HG03280 (cell line): Measurements from ENCODE around the gene IL31RA.

Source experiments
- ATAC-seq: cut with Tn5 transposase; IDR thresholded peaks from one replicate; pipeline ENCODE4 v1.9.1; 2021; ENCODE audit warnings: mild to moderate bottlenecking, moderate library complexity; ENCODE audit not compliant: unreplicated experiment

IL31RA gene

DNA sequence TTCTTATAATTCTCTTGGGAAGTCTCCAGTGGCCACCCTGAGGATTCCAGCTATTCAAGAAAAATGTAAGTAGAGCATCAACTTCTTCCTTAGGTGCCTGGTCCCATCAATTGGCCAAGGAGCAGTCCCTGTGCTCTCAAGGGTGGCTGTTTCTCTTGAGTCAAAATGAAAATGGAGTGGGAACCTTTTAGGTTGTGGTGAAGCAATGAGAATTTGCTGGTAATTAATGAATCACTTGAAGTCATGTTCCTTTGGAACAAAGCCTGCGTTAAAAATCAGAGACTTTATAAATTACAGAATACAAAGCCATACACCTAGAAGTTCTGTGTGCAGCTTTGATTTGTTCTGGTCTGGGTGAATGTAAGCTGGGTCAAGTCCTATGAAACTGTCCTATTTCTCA is 48.9 kb downstream of the IL31RA start:
- no peak for ATAC-seq

GRCh38 chr5:55900776-55901175 is 49.6 kb downstream of the IL31RA start:
- no peak for ATAC-seq

DNA sequence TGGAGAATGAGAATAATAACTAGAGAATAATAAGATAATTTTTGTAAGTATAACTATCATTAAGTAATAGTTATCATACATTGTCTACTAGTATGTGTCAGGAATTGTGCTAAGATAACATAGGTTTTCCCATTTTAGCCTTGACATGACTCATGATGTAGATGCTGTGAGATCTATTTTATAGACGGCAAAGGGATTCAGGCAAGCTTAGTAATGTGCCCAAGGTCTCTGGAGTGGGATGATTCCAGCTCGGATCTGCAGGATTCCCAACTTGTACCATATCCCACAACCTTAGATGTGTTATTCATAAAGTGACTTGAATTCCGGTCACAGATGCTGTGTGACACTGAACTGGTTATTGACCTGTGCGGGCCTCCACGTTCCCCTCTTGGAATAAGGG is 51.5 kb downstream of the IL31RA start:
- no peak for ATAC-seq

- peak; percentile 83 for ATAC-seq
Observed at GRCh38 chr5:55903121-55903701, 52.1 kb downstream of the IL31RA start.

DNA sequence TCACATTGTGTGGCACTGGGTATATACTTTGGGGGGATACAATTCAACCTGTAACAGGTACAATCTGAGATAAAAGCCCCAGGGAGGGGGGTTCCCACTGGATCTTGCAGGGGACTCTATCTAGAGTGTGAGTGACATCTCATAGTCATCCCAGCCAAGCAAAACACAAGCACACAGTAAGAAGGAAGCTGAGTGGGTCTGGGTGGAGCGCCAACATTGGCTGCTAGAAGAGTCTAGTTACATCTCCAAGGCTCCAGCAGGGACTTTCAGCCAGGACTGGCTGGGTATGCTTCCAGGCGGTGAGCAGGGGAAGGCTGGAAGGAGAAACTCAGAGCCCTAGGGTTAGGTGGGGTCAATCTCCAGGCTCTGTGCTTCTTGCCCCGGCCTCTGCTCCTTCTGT is 53.0 kb downstream of the IL31RA start:
- no peak for ATAC-seq

DNA sequence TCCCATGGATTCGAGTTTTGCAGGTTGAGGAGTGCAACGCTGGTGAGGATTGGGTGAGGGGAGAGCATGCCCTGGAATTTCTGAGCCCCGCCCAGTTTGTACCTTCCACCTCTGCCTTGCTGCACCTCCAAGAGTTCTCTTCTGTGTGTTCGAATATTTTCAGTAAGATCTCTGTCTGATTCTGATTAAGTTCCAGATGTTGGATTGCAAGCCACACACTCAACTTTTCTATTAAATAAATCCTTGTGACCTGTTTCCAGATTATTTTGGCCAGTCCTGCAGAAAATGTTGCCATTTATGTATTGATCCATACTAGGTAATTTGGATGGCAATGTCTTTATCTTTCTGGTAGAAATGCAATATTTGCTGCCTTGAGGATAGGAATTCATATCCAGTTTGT is 54.1 kb downstream of the IL31RA start:
- ATAC-seq: no peak

DNA sequence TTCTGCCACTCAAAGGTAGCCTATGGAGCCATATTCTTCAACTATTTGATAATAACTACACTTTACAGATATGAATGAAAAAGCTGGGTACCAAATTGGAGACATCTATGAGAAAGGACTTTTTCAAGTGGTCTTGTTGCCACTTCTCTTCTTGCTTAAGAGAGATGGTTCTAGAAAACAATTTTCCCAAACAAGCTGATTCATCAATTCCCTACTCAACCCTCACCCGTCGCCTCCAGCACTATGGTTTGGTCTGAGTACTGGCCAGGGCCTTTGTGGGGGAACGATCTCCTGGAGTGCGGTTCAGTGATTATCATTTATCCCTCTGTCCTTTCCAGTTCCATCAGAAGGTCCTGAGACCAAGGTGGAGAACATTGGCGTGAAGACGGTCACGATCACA is 56.8 kb downstream of the IL31RA start:
- ATAC-seq: no peak

GRCh38 chr5:55908804-55909203 is 57.6 kb downstream of the IL31RA start:
- no peak for ATAC-seq

DNA sequence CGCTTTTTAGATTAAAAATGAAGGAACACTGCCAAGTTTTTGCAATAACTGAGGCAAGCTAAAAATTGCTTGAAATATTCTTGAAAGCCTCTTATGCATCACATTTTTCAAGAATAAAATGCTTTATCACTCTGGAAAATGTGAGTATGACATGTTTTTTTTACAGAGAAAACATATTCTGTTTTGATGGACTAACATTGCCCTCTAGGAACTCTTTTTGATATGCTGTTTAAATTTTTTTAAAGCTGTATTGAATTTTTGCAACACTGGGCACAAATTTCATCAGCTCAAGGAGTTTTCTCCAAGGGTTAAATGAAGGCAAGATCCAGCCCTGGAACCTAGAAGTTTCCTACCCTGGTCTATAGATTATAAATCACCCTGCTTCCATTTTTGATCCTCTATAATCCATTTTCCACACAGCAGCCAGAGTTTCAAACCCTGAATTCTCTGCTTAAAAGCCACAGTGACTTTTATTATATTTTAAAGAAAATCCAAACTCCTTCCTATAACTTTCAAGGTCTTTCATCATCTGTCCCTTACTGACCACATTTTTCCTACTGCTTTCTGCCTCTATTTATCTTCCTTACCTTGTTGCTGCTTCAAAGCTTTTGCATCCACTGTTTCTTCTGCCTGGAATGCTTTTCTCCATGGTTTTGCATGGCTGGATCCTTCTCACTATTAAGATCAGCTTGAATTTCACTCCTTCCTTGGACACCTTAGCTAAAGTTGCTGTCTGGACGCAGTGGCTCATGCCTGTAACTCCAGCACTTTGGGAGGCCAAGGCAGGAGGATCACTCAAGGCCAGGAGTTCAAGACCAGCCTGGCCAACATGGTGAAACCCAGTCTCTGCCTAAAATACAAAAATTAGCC is 60.9 kb downstream of the IL31RA start:
- no peak for ATAC-seq

GRCh38 chr5:55913466-55914413 is 62.6 kb downstream of the IL31RA start:
- ATAC-seq: peak; percentile 65

DNA sequence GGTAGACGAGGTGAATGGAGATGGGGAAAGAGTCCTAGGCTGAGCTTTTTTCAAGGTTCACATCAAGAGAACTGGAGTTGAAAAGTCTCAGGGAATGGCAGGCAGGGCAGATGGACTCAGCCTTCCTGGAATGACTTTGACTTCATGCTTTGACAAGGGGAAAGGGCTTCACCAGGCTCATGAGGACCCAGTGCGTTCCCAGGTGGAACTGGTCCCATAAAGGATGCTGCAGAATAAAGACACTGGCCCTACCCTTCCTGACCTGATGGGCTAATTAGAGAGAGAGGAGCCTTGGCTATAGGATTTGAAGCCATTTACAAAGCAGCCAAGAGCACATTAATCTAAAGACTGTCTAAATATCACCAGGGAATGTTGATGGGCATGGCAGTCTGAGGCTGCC is 63.8 kb downstream of the IL31RA start:
- no peak for ATAC-seq

DNA sequence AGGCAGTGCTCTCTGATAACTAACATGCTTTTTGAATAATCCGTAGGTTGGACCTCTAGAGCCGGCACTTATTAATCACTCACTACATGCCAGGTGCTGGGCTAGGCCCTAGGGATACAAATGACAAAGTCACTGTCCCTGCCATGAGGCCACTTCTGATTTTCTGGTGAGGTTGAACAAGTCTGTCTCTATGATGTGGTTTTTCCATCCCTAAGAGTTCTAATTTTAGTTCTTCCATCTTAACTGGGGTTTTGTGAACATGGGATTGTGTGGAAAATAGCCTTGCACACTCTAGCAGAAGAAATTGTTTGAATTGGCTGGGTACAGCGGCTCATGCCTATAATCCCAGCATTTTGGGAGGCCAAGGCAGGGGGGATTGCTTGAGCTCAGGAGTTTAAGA is 64.6 kb downstream of the IL31RA start:
- ATAC-seq: no peak

GRCh38 chr5:55916986-55917385 is 65.8 kb downstream of the IL31RA start:
- ATAC-seq: no peak

DNA sequence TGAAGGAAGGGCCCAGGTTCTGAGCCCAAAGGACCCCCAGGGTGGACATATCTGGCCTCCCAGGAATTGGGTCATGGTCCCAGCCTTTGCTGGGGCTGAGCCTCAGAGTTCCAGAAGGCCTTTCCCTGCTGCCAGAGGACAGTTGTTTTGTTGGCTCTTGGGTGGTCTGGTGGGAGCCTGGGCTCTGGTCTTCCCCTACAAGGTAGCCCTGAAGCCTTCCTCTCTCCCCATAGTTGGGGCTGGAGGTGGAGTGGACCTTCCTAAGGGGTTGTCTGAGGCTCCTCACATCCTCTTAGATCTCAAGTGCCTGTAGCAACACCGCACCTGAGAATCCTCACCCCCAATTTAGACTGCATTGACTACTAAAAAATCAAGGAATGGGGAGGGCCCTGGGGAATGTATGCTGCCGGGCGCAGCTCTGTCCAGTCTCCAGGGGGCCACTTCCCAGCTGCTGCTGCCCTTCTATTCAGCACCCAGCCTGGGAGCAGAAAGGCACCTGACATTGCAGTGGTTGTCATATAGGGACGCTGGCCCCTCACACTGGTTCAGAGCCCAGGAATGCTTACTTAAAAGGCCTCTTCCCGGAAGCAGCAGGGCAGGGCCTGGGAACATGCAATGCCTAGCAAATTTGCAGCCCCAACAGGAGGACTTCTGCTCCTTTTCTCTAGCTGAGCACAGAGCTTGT is 66.4 kb downstream of the IL31RA start:
- no peak for ATAC-seq

- no peak for ATAC-seq
Observed at GRCh38 chr5:55918087-55919035, 67.2 kb downstream of the IL31RA start.

DNA sequence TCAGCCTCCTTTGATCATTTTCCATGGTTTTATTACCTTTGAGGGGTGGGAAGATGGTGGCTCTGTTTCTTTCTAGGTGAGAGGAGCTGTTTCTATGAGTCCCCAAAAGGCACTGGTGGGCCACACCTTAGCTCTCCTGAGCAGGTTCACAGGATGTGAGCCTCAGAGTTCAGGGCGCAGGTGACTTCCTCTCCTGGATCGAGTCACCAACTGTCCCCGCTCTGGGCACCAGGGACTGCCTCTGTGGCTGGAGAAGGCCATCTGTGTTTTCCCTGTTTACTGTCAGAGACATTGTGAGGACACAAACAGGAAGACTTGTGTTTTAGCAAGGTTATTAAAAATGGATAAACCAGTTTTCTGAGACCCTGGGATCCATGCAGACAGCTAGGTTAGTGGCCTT is 68.5 kb downstream of the IL31RA start:
- ATAC-seq: no peak

GRCh38 chr5:55920784-55921183 is 69.6 kb downstream of the IL31RA start:
- ATAC-seq: no peak

DNA sequence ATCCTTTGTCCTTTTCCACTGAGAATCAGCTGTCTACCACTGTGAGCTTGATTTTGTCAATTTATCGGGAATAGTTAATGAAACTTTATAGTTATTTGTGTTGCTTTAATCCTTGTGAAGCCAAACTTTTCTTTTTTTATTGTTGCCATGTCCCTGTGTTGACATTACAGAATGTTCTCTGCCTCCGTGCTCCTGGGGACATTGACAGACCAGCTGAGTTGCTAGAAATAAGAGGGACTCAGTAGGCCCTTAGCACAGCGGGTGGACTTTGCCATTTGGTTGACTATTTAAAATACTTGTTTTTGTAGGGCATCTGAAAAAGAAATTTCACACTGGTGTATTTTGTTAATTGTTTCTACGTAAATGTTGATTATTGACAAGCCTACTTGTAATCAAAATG is 70.5 kb downstream of the IL31RA start:
- no peak for ATAC-seq

DNA sequence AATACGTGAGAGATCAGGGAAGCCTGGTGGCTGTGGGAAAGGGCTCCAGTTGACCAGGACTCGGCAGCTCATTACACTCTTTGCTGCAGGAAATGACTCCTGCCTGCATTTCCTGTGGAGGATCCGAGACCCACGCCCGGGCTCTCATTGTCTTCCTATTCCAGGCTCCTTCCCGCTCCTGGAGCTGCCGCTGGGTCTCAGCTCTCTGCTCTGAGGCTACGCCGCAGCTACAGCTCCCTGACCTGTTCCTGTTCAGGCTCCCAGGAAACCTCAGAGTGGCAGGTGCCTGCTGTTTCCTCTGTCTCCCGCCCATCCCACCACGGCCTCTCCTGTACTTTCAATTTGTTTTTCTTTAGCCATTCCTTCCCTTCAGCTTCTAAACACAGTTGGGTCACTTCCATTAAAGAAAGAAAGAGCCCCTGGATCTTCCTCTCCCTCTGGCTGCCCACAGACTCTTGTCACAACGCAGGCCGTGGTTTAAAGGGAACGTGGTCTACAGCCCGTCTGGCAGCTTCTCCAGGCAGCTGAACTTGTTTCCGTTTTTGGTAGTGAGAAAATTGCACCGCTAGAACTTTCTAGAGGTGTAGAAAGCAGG is 72.1 kb downstream of the IL31RA start:
- no peak for ATAC-seq
